Endometrium (tissue), 2 donors: Measurements from ENCODE around the gene THAP3.

ENCODE experiments used
- FAIRE-seq: peaks from 2 replicates; lab custom pipeline; 2012; peaks lifted over from hg19 to GRCh38; lab: Jason Lieb, UNC
- donor health status: control.
- donor health status: control.

THAP3 gene, protein sequence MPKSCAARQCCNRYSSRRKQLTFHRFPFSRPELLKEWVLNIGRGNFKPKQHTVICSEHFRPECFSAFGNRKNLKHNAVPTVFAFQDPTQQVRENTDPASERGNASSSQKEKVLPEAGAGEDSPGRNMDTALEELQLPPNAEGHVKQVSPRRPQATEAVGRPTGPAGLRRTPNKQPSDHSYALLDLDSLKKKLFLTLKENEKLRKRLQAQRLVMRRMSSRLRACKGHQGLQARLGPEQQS

DNA sequence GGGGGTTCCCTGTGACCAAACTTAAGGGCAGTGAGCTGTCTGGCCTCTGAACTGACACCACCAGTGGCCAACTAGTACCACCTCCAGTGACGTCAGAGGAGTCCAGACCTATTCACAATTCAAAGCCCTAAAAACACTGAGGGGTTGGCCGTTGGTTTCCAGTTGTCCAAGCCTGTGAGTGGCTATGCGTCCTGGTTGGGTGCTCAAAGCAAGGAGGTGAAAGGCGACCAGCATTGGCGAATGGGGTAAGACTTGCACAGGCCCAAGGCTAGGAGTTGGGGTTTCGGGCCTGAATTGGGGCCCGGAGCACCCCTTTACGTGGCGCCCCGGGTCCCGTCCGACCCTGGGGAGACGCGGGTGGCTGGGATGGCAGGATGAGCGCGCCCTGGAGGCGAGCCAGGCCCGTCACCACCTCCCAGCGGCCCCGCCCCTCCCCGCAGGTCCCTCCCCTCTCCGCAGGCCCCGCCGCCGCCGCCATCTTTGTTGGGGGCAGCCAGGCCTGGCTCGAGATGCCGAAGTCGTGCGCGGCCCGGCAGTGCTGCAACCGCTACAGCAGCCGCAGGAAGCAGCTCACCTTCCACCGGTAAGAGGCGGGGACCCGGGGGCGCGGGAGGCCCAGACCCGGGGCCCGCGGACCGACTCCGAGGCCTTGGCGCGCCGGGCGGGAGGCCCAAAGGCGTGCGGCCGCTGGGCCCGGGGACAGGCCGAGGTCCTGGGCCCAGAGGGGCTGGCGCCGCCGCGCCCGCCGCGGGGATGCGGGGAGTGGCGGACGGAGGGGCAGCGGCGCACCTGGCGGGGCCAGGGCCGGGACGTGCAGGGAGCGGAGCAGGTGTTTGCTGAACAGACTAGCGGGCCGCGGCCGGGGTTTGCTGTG is at the start of gene THAP3:
THAP3 (plus strand) TSS at position 159 of the 874 bp plus-strand sequence; CDS start at position 510, 351 bp downstream.
- FAIRE-seq, result no peak

DNA sequence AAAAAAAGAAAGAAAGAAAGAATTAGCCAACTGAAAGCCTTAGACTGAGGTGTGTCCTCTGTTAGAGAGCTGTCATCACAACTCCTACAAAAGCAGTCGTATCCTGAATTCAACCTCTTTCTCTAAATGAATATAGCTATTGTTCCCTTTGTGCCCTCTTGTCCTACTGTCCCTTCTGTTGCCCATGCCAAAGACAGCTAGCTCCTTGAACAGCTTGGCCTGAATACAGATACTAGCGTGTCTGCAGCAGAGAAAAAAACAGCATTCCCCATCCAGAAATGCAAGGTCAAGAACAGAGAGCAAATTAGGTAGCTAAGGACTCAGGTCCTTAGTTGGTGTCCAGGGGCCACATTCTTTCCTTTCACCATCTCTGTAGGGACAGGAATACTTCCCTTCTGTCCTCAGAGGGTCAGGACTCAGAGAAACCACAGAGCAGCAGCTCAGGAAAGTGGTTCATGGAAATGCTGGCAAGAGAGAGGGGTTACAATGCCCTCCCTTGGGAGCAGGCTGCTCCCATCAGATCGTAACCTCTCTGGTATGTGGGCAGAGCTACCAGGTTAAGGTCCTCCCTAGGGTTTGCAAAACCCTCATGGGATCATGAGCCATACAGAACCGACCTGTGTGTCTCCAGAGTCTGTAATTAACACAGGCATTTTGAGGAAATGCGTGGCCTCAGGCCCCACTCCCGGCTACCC is 46.7 kb upstream of the THAP3 start:
- no peak for FAIRE-seq

DNA sequence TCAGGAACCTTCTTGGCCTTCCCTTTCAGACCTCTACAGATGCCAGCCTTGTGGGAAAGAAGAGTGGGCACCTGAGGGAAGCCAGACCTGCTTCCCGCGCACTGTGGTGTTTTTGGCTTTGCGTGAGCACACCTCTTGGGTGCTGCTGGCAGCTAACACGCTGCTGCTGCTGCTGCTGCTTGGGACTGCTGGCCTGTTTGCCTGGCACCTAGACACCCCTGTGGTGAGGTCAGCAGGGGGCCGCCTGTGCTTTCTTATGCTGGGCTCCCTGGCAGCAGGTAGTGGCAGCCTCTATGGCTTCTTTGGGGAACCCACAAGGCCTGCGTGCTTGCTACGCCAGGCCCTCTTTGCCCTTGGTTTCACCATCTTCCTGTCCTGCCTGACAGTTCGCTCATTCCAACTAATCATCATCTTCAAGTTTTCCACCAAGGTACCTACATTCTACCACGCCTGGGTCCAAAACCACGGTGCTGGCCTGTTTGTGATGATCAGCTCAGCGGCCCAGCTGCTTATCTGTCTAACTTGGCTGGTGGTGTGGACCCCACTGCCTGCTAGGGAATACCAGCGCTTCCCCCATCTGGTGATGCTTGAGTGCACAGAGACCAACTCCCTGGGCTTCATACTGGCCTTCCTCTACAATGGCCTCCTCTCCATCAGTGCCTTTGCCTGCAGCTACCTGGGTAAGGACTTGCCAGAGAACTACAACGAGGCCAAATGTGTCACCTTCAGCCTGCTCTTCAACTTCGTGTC is 45.9 kb upstream of the THAP3 start:
- FAIRE-seq, result no peak

DNA sequence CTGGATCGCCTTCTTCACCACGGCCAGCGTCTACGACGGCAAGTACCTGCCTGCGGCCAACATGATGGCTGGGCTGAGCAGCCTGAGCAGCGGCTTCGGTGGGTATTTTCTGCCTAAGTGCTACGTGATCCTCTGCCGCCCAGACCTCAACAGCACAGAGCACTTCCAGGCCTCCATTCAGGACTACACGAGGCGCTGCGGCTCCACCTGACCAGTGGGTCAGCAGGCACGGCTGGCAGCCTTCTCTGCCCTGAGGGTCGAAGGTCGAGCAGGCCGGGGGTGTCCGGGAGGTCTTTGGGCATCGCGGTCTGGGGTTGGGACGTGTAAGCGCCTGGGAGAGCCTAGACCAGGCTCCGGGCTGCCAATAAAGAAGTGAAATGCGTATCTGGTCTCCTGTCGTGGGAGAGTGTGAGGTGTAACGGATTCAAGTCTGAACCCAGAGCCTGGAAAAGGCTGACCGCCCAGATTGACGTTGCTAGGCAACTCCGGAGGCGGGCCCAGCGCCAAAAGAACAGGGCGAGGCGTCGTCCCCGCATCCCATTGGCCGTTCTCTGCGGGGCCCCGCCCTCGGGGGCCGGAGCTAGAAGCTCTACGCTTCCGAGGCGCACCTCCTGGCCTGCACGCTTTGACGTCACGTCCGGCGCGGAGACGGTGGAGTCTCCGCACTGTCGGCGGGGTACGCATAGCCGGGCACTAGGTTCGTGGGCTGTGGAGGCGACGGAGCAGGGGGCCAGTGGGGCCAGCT is 45.1 kb upstream of the THAP3 start, which contains the start of gene ZBTB48:
ZBTB48 (plus strand) TSS at position 621 of the 745 bp plus-strand sequence. CDS start 616 bp downstream, outside the sequence.
- peak; percentile 97 for FAIRE-seq

DNA sequence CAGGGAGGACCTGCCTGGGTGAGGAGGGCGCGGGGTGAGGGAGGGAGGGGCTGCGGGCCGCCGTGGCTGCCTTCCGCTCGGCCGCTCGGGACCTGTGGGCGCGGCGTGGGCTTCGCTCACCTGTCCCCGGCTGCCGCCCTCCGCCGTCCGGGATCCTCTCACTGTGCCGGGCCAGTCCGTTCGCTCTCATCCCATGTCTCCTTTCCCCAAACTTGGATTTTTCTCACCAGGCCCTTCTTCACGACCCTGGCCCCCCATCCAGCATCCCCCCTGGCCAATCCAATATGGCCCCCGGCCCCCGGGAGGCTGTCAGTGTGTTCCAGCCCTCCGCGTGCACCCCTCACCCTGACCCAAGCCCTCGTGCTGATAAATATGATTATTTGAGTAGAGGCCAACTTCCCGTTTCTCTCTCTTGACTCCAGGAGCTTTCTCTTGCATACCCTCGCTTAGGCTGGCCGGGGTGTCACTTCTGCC is 44.5 kb upstream of the THAP3 start:
- no peak for FAIRE-seq

DNA sequence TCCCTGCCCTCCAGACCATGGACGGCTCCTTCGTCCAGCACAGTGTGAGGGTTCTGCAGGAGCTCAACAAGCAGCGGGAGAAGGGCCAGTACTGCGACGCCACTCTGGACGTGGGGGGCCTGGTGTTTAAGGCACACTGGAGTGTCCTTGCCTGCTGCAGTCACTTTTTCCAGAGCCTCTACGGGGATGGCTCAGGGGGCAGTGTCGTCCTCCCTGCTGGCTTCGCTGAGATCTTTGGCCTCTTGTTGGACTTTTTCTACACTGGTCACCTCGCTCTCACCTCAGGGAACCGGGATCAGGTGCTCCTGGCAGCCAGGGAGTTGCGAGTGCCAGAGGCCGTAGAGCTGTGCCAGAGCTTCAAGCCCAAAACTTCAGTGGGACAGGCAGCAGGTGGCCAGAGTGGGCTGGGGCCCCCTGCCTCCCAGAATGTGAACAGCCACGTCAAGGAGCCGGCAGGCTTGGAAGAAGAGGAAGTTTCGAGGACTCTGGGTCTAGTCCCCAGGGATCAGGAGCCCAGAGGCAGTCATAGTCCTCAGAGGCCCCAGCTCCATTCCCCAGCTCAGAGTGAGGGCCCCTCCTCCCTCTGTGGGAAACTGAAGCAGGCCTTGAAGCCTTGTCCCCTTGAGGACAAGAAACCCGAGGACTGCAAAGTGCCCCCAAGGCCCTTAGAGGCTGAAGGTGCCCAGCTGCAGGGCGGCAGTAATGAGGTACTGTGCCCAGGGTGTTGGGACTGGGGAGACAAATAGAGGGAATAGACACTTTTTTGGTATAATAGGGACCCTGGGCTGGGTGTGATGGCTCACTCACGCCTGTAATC is 43.9 kb upstream of the THAP3 start:
- FAIRE-seq, result no peak

DNA sequence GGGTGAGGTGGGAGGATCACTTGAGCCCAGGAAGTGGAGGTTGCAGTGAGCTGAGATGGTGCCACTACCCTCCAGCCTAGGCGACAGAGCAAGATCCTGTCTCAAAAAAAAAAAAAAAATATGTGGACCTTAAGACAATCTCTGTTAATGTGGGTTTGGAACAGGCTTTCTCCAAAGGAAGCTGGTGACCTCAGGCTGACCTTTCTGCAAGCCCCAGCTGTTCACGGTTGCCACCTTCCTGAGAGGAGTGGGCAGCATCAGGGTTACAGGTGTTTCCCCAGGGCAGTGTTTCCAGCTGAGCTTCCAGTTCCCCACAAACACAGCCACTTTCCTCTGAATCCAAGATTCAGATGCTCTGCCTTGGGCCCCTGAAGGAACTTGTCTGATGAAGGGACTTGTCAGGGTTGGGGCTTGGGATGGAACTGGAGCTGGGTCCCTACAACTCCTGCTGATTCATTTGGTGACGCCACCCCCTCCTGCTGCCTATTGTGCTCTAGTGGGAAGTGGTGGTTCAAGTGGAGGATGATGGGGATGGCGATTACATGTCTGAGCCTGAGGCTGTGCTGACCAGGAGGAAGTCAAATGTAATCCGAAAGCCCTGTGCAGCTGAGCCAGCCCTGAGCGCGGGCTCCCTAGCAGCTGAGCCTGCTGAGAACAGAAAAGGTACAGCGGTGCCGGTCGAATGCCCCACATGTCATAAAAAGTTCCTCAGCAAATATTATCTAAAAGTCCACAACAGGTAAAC is 42.9 kb upstream of the THAP3 start:
- no peak for FAIRE-seq

DNA sequence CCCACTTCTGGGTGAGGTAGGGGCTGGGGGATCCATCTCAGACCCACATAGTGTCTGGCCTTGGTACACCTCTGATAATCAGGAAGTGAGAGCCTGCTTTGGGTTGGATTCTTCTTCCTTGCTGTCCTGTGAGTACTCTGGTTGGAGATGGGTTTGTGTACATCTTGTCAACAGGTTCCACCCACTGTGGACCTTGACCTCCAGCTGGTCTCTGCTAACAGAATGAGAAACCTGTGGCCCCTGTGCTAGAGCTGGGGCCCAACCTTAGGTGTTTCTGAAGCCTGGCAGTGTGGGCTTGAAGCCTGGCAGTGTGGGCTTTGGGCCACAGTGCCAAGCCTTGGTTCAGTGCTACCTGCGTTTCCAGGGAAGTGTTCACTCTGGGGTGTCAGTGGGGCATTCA is 42.3 kb upstream of the THAP3 start:
- no peak for FAIRE-seq

DNA sequence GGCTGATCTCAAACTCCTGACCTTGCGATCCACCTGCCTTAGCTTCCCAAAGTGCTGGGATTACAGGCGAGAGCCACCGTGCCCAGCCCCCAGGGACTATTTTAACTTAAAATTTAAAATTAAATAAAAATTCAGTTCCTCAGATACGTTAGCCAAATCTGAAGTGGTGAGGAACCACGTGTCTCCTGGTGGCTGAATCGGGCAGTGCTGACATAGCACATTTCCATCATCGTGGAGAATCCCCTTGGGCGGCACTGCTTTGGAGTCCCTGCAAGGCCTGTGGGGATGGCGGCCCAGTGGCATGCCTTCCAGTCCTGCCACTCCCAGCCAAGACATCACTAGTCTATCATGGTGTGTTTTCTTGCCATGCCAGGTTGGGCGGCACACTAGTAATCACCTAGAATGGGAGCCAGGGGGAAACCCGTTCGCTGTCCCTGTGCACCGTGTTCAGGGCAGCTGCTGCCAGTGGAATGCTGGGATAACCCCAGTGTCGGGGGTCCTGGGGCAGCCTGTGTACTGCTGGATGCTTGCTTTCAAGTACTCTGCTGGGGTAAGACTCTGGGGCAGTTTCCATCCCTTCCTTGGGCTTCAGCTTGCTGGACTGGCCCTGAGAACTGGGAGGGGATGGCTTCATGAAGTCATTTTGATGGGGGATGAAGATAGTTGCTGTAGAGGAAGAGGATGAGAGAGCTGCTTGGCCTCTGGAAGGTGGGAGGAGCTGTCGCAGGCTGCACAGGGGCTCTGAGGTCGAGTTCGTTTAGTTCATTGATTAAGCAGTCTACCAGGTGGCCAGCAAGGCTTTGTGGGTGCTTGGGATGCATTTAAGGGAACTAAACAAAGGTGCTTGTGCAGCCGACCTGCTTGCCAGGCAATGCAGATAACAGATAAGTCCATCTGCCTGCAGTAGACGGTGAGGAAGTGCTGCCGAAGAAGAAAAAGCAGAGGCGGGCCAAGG is 40.3 kb upstream of the THAP3 start:
- no peak for FAIRE-seq

DNA sequence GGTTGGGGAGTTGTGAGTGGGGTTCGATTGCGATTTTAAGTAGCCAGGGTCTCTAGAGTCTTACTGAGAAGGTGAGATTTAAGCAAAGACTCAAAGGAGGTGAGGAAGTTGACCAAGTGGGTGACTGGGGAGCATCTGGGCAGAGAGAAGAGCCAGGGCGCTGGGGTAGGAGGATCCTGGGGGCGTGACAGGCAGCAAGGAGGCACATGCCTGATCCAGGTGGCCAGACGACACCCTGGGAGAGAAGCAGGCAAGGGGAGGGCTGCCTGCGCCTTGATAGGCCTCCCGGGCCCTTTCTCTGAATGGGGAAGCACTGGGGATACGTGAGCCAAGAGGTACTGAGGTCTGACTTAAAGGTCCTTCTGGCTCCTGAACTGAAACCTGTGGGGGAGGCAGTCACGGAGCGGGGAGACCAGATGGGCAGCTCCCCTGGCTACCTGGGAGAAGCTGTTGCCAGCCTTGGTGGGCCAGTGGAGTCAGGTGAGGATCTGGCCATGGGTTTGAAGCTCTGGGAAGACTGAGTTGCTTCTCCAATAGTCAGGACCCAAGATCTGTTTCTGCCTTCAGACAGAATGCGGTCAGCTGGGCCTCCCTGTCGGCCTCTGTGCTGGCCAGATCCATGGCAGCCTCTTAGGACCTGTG is 39.5 kb upstream of the THAP3 start:
- FAIRE-seq, result no peak

DNA sequence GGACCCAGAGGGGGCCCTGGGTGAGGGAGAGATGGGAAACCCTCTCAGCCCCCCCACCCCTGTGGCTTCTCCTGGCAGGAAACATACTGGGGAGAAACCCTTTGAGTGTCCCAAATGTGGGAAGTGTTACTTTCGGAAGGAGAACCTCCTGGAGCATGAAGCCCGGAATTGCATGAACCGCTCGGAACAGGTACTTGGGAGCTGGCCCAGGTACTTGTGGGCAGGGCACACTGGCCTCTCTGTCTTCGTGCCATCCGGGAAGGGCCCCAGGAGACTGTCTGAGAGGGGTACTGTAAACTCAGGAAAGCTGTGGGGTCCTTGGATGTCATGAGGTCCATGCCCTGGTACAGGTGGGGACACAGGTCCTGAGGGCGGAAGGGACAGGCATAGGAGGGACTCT is 38.8 kb upstream of the THAP3 start:
- no peak for FAIRE-seq

DNA sequence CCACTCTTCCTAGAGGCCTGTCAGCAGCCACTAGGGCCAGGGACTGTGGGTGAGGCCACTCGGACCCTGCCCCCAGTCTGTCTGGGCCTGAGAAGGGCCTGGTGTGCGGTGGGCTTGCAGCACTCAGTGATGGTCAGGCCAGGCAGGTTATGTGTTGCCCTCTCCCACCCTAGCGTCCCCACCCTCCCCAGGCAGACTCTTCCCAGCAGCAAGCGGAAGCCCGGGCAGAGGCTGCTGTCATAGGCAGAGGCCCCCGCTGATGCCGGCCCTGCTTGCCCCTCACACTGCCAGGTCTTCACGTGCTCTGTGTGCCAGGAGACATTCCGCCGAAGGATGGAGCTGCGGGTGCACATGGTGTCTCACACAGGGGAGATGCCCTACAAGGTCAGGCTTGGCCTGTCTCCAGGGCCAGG is 38.3 kb upstream of the THAP3 start:
- no peak for FAIRE-seq

DNA sequence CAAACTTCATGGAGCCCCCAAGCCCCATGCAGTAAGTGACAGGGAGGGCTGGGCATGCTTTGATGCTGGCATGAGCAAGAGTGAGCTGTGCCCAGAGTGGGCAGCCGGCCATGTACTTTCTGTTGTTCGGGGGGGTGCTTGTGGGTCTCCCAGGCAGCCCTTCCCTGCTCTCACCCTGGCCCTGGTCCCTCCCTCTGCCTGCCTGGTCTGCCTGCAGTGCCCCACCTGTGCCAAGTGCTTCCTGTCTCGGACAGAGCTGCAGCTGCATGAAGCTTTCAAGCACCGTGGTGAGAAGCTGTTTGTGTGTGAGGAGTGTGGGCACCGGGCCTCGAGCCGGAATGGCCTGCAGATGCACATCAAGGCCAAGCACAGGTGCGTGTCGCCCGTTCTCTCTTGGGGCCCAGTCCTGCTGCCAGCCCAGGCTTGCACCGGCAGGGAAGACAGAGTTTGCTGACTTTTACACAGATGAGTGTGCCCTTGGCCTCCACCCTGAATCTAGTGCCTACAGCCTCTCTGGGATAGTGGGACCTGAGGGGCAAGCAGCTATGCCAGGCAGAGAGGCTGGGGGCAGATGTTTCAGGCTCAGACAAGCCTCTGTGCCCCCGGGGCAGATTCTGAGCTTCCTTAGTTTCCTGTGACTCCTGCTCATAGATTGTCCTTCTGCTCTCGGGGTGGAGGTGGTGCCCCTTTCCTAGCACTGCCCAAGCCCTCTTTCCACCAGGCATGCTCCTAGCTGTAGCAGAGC is 37.2 kb upstream of the THAP3 start:
- FAIRE-seq, result no peak

DNA sequence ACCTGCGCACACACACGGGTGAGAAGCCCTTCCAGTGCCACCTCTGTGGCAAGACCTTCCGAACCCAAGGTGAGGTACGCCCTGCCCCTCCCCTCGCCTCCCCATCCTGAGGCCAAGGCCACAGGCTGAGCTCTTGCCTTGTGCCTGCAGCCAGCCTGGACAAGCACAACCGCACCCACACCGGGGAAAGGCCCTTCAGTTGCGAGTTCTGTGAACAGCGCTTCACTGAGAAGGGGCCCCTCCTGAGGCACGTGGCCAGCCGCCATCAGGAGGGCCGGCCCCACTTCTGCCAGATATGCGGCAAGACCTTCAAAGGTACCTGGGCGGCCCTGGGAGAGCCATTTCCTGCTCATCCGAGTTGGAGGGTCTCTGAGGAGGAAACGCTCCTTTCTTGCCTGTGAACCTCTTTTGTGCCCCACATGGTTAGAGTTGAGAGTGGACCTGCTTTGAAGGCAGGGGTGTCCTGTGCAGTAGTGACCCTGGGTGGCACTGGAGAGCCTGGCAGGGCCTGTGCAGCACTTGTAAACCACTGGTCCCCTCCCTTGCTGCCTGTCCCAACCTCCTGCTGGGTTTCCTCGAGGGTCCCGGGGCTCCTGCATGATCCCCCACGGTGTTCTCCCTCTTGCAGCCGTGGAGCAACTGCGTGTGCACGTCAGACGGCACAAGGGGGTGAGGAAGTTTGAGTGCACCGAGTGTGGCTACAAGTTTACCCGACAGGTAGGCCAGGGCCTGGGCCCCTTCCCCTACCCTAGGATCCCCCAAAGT is 36.4 kb upstream of the THAP3 start:
- no peak for FAIRE-seq

DNA sequence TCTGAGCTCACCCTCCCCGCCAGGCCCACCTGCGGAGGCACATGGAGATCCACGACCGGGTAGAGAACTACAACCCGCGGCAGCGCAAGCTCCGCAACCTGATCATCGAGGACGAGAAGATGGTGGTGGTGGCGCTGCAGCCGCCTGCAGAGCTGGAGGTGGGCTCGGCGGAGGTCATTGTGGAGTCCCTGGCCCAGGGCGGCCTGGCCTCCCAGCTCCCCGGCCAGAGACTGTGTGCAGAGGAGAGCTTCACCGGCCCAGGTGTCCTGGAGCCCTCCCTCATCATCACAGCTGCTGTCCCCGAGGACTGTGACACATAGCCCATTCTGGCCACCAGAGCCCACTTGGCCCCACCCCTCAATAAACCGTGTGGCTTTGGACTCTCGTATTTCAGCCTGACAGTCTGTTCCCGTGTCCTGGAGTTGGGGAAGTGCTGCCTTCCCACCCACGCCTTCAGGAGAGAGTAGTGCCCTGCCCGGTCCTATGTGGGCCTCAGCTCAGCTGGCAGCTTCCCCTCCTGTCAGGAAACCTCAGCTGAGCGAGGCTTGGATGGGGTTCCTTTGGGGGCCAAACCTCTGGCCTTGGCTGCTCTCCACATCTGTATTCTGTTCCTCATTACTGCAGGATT is 35.7 kb upstream of the THAP3 start:
- FAIRE-seq, result no peak

DNA sequence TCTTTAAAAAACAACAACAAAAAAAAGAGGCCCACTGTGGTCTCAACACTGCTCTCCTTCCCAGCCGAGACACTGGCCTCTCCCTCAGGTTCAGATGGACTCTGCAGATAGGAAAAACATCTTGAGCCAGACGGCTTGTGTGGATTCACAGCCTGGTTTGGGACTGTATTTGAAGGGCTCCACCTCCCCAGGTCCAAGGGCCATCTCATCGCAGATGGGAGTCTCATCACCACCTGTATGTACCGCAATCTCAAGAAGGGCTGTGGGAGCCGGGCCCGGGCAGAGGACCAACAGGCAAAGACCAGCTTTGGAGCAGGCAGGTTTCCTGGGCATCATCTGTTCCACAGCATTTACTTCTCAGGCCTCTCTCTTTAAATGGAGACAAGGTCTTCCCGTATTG is 34.6 kb upstream of the THAP3 start:
- FAIRE-seq, result no peak
